Thoracic aorta (tissue), 2 donors: Measurements from ENCODE around the gene SIX2. TPM values are rescaled to one million over a fixed set of nuclear protein-coding genes. Genes with fewer than 3 reads are reported as not detected.

ENCODE experiments used
- ATAC-seq: fragments of 150-250 bp; one replicate; pipeline ENCODE4 v1.8.0; 2017; ENCODE audit warnings: low read depth; ENCODE audit not compliant: insufficient number of reproducible peaks, low FRiP score
- DNase-seq: peaks from one replicate; pipeline ENCODE4 v3.0.0-alpha.2; 2020; ENCODE audit warnings: low spot score
- H3K27ac ChIP-seq, 2 donors: fragments of 200-600 bp; sonication (generic); 1 replicate in 1 of 2; 2 replicates in 1 of 2; pipeline ENCODE4 v1.5.1; 2016; ENCODE audit warnings: mild to moderate bottlenecking in 2 of 2, moderate library complexity in 2 of 2
- H3K27me3 ChIP-seq: fragments of 200-600 bp; sonication (generic); replicated peaks from 2 replicates; pipeline ENCODE4 v1.6.0; 2016; ENCODE audit warnings: mild to moderate bottlenecking; ENCODE audit not compliant: insufficient read depth
- H3K36me3 ChIP-seq: fragments of 200-600 bp; sonication (generic); one replicate; pipeline ENCODE4 v1.5.1; 2016
- H3K4me1 ChIP-seq, 2 donors: fragments of 200-600 bp; sonication (generic); 1 replicate in 1 of 2; 2 replicates in 1 of 2; pipeline versions ENCODE4 v1.5.1 to v1.6.0; 2016; ENCODE audit warnings: low read depth in 2 of 2, mild to moderate bottlenecking in 1 of 2; ENCODE audit not compliant: control insufficient read depth in 1 of 2
- H3K4me3 ChIP-seq: fragments of 200-600 bp; sonication (generic); 2 replicates; pipeline ENCODE4 v1.5.1; 2016; ENCODE audit warnings: mild to moderate bottlenecking
- H3K9me3 ChIP-seq: fragments of 200-600 bp; sonication (generic); 2 replicates; pipeline ENCODE4 v1.5.1; 2016
- total RNA-seq, 2 donors: library from RNA; depleted of rRNA; stranded (reverse); fragments of >200 nt; gene quantifications; one replicate each; pipeline versions ENCODE4 v1.1.0 to v1.2.3, GENCODE V29; 2016
- TF ChIP-seq, protein P1 (sequence below): fragments of 200-600 bp; sonication (generic); IDR thresholded peaks from one replicate; pipeline ENCODE4 v1.5.1; 2019; ENCODE audit warnings: antibody characterized with exemption

The SIX2 gene
- total RNA-seq, 2 donors from 2014 or later: 6.6 to 13.5 TPM

DNA sequence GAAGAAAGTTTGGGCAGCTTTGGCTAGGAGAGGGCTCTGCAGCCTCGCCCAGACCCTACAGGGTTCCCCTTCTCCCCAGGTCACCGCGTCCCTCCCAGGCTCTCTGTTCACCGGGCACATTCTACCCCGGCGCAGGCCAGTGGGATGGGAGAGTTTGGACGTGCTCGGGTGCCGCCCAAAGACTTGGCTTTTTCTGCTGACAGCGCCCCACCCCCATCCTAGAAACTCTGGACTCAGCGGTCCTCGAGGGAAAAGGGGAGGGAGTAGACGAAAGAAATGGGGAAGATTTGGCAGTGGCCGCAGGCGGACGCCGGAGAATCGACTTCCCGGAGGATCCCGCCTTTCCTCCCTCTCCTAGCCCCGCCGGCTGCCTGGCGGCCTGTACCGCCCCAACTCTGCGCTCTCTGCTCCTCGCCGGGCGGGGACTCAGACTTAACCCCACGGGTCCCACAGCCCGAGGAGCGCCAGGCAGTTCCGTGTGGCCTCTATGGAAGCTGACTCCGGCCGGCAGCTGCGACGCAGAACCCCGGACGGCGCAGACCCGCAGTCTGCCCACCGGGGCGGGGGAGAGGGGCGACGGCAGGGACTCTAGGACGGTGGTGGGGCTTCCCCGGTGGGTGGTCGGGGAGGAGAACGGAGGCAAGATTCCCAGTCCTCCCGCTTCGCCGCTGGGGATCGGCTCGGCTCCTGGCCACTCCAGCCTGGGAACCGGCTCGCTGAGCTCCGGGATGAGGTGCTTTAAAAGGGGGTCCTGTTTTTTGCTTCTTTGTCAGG lies 863 bp upstream of the SIX2 start:
- TF ChIP-seq, protein P1, sequence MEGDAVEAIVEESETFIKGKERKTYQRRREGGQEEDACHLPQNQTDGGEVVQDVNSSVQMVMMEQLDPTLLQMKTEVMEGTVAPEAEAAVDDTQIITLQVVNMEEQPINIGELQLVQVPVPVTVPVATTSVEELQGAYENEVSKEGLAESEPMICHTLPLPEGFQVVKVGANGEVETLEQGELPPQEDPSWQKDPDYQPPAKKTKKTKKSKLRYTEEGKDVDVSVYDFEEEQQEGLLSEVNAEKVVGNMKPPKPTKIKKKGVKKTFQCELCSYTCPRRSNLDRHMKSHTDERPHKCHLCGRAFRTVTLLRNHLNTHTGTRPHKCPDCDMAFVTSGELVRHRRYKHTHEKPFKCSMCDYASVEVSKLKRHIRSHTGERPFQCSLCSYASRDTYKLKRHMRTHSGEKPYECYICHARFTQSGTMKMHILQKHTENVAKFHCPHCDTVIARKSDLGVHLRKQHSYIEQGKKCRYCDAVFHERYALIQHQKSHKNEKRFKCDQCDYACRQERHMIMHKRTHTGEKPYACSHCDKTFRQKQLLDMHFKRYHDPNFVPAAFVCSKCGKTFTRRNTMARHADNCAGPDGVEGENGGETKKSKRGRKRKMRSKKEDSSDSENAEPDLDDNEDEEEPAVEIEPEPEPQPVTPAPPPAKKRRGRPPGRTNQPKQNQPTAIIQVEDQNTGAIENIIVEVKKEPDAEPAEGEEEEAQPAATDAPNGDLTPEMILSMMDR: no peak
- Histone ChIP-seq H3K4me3 (peak overlapping the region; percentile 87), H3K27ac (peak overlapping the region; percentile 93 to 95), H3K4me1 (peaks cover 6 to 61% of the 10 kb centered on the region in 2 donors), H3K36me3 (peaks cover 7% of the 10 kb centered on the region), H3K9me3 (no peaks in the 10 kb centered on the region), H3K27me3 (no peaks in the 10 kb centered on the region)
- DNase-seq: peak; percentile 60
- peak; percentile 10 for ATAC-seq

DNA sequence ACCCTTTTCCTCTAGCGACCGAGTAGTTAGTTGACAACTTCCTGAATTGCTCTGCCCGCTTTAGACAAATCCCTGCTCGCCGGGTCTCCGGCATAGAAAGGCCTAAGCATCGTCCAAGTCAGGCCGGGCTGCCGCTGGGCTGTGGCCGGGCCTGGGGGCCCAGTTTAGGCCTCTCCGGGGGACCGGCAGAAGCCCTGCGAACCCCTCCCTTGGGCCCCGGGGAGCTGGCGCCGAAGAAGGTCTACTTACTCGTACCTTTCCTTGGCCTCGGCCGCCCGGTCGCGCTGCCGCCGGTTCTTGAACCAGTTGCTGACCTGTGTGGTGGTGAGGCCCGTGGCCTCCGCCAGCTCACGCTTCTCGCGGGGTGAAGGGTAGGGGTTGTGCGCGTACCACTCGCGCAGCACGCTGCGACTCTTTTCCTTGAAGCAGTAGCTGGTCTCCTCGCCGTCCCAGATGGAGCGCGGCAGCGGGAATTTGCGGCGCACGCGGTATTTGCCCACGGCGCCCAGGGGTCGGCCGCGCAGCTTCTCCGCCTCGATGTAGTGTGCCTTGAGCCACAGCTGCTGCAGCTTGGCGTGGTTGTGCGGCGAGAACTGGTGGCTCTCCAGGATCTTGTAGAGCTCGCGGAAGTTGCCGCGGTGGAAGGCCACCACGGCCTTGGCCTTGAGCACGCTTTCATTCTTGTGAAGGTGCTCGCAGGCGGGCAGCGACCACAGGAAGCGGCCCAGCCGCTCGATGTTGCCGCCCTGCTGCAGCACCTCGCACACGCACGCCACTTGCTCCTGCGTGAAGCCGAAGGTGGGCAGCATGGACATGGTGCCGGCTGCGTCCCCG lies 739 bp downstream of the SIX2 start:
- Histone ChIP-seq H3K4me3 (peak overlapping the region; percentile 87), H3K27ac (peak overlapping the region; percentile 80 to 95), H3K27me3 (no peaks in the 10 kb centered on the region), H3K9me3 (no peaks in the 10 kb centered on the region), H3K4me1 (peaks cover 3 to 54% of the 10 kb centered on the region in 2 donors), H3K36me3 (peaks cover 7% of the 10 kb centered on the region)
- TF ChIP-seq, protein P1: no peak
- DNase-seq: no peak
- ATAC-seq: no peak

DNA sequence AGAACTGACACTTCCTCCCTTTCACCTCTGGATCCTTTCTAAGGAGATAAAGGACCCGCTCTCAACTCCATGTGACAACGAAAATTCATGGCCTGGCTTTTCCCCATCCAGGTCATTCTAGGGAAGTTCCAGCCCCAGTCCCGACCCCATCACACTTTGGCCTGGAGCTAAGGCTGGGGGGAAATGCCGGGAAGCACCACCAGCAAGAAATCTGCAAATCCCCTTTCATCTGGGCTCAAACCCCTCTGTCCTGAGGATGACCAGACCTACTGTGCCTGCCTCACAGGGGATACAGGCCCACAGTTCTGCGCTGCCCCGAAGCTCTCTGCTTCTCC lies 1.3 kb downstream of the SIX2 start:
- peak overlapping the region; percentile 87 for H3K4me3 ChIP-seq
- peak overlapping the region in 1 of 2 donors; percentile 80 for H3K27ac ChIP-seq
- H3K9me3 ChIP-seq: no peaks in the 10 kb centered on the region
- no peaks in the 10 kb centered on the region for H3K27me3 ChIP-seq
- no peak for ATAC-seq
- peaks cover 0 to 48% of the 10 kb centered on the region in 2 donors for H3K4me1 ChIP-seq
- DNase-seq: no peak
- TF ChIP-seq, protein P1: no peak
- H3K36me3 ChIP-seq: peaks cover 7% of the 10 kb centered on the region

DNA sequence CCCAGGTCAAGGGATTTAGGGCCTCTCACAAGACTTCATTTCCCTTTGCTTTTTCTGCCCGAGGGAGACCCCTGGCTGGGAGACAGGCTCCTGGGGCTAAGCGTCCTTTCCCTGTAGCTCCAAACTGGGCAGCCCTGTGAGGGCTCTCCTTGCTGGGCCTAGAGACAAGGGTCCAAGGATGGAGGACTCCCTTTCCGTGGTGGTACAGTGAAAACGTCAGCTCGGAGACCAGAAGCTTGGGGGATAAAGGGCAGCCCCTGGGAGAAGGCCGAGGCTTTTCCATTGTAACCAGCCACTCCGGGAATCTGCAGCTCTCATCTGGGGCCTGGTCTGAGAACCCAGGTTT lies 2.3 kb downstream of the SIX2 start:
- DNase-seq (no peak), ATAC-seq (no peak)
- Histone ChIP-seq H3K9me3 (no peaks in the 10 kb centered on the region), H3K4me3 (no peak overlapping the region), H3K27me3 (peaks cover 4% of the 10 kb centered on the region), H3K36me3 (peaks cover 7% of the 10 kb centered on the region), H3K4me1 (peaks cover 0 to 38% of the 10 kb centered on the region in 2 donors), H3K27ac (no peak overlapping the region)
- TF ChIP-seq, protein P1: no peak
